SKM-1 (cell line): Measurements from ENCODE around the gene NBEA.

ENCODE experiments used
- DNase-seq: peaks from one replicate; lab custom pipeline; 2025; ENCODE audit not compliant: unreplicated experiment; lab: John Stamatoyannopoulos, UW

The NBEA gene

DNA sequence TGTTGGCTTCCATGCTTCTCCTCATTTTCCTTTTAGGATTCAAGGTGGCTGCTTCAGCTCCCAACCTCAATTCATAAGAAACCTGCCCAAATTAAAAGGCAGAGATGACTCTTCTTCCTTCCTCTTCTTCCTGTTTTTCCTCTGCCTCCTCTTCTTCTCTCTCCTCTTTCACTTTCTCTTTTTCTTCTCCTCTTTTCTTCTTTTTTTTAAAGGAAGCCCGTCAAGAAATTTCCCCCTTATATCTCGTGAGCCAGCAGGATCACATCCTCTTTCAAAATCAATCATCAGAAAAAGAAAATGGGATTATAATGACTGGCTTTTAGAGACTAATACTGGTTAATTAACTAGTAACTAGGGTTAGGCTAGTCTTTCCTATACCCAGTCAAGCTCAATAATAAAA is 220.3 kb downstream of the NBEA start:
- no peak for DNase-seq

GRCh38 chr13:35163674-35164073 is 221.6 kb downstream of the NBEA start:
- DNase-seq = no peak

GRCh38 chr13:35164324-35164932 is 222.4 kb downstream of the NBEA start:
- peak; percentile 27 for DNase-seq

DNA sequence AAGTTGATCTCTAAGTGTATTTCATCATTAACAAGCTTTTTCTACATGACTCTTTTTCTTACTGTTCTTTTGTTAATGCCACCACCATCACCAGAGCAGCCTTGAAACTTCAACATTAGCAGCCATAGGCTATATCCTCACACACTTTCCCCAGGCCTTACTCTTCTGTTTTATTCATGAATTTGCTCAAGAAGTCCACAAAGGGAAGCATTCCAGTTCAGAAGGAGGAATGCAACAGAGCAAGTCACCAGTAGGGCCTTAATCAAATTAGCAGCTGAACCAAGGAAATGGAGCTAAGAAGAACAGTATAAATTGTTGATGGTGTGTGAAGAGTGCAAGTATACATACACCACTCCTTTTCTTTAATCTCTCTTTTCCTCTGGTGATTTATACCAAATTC is 223.1 kb downstream of the NBEA start:
- no peak for DNase-seq

DNA sequence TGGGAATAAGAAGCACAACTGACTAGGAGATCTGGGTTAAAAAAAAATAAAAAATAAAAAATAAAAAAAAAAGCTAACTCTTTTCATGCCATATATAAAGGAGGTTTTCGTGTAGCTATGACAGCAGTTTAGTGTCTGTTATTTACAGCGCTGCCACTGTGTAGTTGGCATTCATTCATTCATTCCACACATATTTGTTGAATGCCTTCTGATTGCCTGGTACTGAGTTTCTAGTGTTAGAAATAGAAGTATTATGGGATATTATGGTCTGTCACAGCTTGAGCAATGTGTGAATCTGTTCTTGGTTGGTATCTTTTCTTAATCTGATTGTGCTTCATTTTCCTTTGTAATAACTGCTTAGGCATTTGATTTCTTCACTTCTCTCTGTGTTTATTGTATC is 237.4 kb downstream of the NBEA start:
- DNase-seq = no peak

DNA sequence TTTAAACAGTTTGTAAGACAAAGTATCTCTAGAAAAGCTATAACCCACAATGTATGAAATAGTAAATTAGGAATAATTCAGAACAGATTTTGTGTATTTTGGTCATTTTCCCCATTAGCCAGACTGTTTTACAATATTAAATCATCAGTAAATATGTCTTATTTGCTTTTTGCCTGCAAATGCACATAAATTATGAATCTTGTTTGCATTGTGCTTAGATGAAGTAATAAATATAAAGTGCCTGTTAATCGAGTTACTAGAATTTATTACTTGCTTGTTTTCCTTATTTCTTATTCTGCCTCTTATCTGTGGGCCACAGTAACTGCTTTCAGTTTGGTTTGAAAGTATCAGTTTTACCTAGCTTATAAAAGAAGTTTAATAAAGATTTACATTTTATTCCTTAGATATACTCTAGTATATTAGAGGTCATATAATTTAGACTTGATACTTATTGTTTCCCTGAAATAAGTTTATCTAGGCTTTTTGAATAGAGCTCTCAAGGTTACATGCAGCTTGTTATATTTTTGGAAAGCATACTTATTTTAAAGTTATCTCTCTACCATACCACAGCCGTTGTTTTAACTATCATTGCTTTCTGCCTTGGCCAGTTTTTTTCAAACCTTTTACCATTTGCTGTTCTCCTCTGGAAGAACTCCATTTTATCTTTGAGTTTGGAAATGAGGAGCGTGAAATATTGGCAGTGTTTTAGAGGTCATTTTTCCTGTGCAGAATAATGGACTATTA is 238.0 kb downstream of the NBEA start:
- DNase-seq = no peak

DNA sequence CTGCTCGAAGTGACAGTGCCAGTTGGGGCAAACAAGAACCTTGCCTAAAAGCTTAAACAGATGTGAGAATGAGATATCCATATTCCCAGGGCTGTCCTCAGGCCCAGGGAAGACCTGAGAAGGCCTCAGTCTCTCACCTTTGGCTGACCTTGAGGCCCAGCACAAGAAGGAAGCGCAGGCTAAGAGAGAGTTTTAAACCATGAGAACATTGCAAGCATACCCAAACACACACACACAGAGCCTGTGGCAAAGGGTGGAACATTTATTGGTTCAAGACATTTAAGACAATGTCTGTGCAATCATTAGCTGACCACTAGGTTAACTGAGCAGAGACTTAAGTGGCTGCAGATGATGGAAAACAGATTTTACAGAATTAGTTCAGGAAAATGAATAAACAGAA is 248.2 kb downstream of the NBEA start:
- DNase-seq = no peak

DNA sequence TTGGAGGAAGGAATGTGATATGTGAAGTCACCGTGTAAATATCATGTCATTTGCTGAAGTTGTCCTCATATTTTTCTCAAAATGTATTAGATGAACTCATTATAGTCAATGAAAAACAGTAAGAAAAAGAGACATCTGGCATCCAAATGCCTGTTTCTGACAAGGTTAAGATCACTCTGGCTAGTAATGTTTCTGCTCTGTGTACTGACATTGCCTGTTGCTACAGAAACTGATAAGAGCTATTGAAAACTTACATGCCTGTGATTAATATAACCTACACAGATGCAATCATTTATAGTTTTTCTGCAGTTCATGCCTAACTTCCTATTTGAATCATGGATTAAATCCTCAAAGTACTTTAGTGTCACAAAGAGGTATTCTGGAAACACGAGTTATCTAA is 249.8 kb downstream of the NBEA start:
- DNase-seq = no peak

GRCh38 chr13:35198613-35199200 is 256.6 kb downstream of the NBEA start:
- no peak for DNase-seq

- DNase-seq = no peak
Observed at GRCh38 chr13:35208587-35208986, 266.5 kb downstream of the NBEA start.

- no peak for DNase-seq
Observed at GRCh38 chr13:35210261-35210660, 268.2 kb downstream of the NBEA start.

DNA sequence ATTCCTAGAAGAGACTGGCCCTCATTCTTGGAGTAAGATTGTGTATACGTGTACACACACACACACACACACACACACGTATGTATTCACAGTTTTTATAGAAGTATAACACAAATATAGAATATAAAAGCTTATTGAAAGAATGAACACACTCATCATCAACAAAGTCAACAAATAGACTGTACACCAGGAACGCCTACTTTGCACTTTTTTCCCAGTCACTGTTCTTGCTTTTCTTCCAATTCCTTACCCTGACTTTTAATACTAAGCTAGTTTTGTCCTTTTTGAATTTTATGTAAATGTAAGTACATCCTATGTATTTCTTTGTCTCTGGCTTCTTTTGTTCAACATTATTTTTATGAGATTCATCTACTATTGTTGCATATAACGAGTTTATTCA is 269.9 kb downstream of the NBEA start:
- DNase-seq = no peak

DNA sequence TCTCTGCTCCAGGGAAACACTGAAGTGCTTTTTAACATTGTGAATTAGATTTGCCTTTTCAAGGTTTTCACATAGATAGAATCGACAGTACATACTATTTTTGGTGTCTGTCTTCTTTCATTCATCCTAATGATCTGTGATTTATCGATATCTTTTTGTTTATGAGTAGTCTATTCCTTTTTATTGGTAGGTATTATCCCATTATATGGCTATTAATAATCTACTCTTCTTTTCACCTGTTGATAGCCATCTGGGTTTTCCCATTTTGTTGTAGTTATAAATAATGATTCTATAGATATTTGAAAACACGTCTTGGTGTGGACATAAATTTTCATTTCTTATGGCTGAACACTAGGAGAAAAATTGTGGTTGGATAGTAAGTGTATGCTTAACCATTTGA is 271.8 kb downstream of the NBEA start:
- no peak for DNase-seq

GRCh38 chr13:35216131-35216530 is 274.1 kb downstream of the NBEA start:
- no peak for DNase-seq

- DNase-seq = no peak
Observed at GRCh38 chr13:35219021-35219420, 277.0 kb downstream of the NBEA start.

- DNase-seq = no peak
Observed at GRCh38 chr13:35225159-35225558, 283.1 kb downstream of the NBEA start.

GRCh38 chr13:35225582-35225981 is 283.5 kb downstream of the NBEA start:
- no peak for DNase-seq

GRCh38 chr13:35228536-35228935 is 286.5 kb downstream of the NBEA start:
- DNase-seq = no peak

- no peak for DNase-seq
Observed at GRCh38 chr13:35231426-35231825, 289.4 kb downstream of the NBEA start.

DNA sequence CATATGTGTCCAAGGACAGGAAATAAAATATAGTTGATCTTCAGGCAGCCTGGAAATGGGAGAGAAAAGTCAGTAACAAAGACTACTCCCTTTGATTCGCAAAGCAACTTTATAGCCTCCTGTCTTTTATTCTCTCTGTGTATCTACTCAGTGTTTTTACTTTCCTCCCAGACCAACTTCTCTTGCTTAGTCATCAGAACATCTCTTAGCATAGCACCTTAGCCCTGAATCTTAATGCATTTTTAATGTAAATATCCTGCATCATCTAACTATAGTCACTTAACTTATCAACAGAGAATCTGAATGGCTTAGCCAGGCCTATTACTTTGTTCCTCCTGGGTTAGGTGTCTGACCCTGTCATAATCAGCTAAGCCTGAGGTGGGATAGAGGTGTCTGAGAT is 296.2 kb downstream of the NBEA start:
- DNase-seq = no peak

- DNase-seq = no peak
Observed at GRCh38 chr13:35252536-35253205, 310.6 kb downstream of the NBEA start.

DNA sequence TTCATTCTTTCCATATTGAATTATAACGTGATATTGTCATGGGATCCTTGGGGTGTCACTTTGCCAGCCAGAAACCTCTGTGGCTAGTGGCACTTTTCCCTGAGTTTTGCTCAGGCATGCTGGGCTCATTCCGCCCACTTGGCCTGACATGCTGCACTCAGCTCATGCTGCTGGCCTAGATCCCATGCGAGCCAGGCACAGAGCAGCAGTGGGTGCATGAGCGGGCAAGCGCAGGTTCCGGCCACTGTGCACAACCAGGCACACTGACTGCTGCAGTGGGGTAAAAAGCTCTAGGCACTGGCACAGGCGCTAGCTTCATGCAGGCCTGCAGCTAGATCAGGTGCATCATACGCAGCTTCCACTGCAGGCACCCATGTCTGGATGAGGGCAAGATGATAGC is 313.2 kb downstream of the NBEA start:
- no peak for DNase-seq
